ENCODE results near the gene MAPRE2. TPM values are rescaled to one million over a fixed set of nuclear protein-coding genes. Genes with fewer than 3 reads are reported as not detected.

MAPRE2 gene
- total and polyA plus RNA-seq, 2 experiments from 2014 or later, result 11.2 to 16.1 TPM

DNA sequence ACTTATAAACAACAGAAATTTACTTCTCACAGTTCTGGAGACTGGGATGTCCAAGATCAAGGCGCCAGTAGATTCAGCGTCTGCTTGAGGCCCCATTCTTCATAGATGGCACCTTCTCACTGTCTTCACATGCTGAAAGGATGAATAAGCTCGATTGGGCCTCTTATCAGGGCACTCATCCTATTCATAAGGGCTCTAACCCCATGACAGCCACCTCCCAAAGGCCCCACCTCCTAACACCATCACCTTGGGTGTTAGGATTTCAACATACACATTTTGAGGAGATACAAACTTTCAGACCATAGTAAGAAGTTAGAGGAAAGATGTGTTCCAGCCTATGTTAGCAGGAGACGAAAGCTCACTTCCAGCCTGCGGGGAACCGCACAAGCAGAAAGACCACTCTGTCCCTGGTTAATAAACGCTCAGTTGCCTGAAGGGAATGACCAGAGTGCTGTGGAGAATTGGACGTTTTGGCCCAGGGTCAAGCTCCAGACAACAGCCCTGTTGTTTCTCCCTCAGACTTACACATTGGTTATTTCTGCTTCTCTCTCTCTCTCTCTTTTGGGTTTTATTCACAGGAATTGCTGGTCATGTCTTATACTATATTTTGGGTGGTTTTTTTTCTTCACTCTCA, 90.3 kb downstream of the MAPRE2 start:
- in situ Hi-C loops (cut with MboI), result no loop called here
- H3K36me3 ChIP-seq (ENCODE audit: low read depth), result no peaks in the 10 kb centered on the region
- no peaks in the 10 kb centered on the region for H3K27me3 ChIP-seq (replicated peaks; ENCODE audit: insufficient read depth)
- no peaks in the 10 kb centered on the region for H3F3A ChIP-seq (ENCODE audit: insufficient read depth)
- WGBS, 2 experiments (ENCODE audit: low coverage in 1 of 2, low lambda C conversion rate in 2 of 2, missing lambda C conversion rate in 2 of 2), result 93 to 98% methylated on average over 8 of the region's 8 CpGs
- H3K4me2 ChIP-seq (ENCODE audit: unreplicated experiment), result no peak overlapping the region
- H3K9me3 ChIP-seq (ENCODE audit: low read depth), result no peaks in the 10 kb centered on the region
- H3K9me2 ChIP-seq (ENCODE audit: insufficient read depth), result no peaks in the 10 kb centered on the region
- H3K9ac ChIP-seq, result no peak overlapping the region
- no peak overlapping the region for H3K27ac ChIP-seq
- H4K20me1 ChIP-seq (ENCODE audit: insufficient read depth), result no peaks in the 10 kb centered on the region
- H3K79me2 ChIP-seq (ENCODE audit: insufficient read depth), result no peaks in the 10 kb centered on the region
- no peak for TF ChIP-seq EZH2 (IDR thresholded peaks at IDR 0.05; ENCODE audit: insufficient read depth, poor library complexity, severe bottlenecking)
- TF ChIP-seq EZH2phosphoT487 (IDR thresholded peaks at IDR 0.05; ENCODE audit: insufficient read depth, low read depth), result no peak
- no peaks in the 10 kb centered on the region for H3K4me1 ChIP-seq (ENCODE audit: insufficient read depth)
- H3K4me3 ChIP-seq, result no peak overlapping the region
- no peak overlapping the region for H2AFZ ChIP-seq
- DNase-seq, result no peak

GRCh38 chr18:35132021-35132902, 91.0 kb downstream of the MAPRE2 start:
- H2AFZ ChIP-seq, result no peak overlapping the region
- no peaks in the 10 kb centered on the region for H4K20me1 ChIP-seq (ENCODE audit: insufficient read depth)
- TF ChIP-seq EZH2phosphoT487 (IDR thresholded peaks at IDR 0.05; ENCODE audit: insufficient read depth, low read depth) (no peak), EZH2 (IDR thresholded peaks at IDR 0.05; ENCODE audit: insufficient read depth, poor library complexity, severe bottlenecking) (no peak)
- no peaks in the 10 kb centered on the region for H3K36me3 ChIP-seq (ENCODE audit: low read depth)
- H3K27me3 ChIP-seq (replicated peaks; ENCODE audit: insufficient read depth), result no peaks in the 10 kb centered on the region
- DNase-seq, result no peak
- no peaks in the 10 kb centered on the region for H3F3A ChIP-seq (ENCODE audit: insufficient read depth)
- H3K9me3 ChIP-seq (ENCODE audit: low read depth), result no peaks in the 10 kb centered on the region
- H3K4me3 ChIP-seq, result no peak overlapping the region
- H3K9ac ChIP-seq, result no peak overlapping the region
- no peaks in the 10 kb centered on the region for H3K4me1 ChIP-seq (ENCODE audit: insufficient read depth)
- no peaks in the 10 kb centered on the region for H3K9me2 ChIP-seq (ENCODE audit: insufficient read depth)
- H3K4me2 ChIP-seq (ENCODE audit: unreplicated experiment), result no peak overlapping the region
- H3K27ac ChIP-seq, result no peak overlapping the region
- WGBS, 2 experiments (ENCODE audit: low coverage in 1 of 2, low lambda C conversion rate in 2 of 2, missing lambda C conversion rate in 2 of 2), result 80 to 81% methylated on average over 10 of the region's 10 CpGs
- in situ Hi-C loops (cut with MboI), result no loop called here
- no peaks in the 10 kb centered on the region for H3K79me2 ChIP-seq (ENCODE audit: insufficient read depth)

DNA sequence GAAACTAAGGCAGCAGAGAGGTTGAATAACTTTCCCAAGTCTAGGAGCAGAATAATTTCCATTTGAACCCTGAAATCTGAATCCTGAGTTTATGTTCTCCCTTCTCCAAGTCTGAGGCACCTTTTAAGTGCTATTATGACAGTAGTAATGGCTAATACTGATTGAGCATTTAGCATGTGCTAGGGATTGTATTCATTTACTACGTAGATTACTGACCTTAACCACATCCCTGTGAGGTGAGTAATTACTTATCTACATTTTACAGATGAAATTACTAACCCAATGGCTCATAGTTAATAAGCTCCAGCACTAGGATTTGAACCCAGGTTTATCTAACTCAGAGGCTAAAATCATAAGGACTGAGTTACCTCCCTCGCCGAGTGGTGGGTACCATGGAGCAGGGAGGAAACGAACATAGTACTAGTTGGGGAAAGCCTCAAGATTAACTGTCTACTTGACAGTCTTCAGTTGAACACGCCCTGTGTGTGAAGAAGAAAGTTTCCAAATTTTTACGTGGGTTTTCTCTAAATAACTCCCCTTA, 93.0 kb downstream of the MAPRE2 start:
- H2AFZ ChIP-seq, result no peak overlapping the region
- H3K4me2 ChIP-seq (ENCODE audit: unreplicated experiment), result no peak overlapping the region
- TF ChIP-seq EZH2phosphoT487 (IDR thresholded peaks at IDR 0.05; ENCODE audit: insufficient read depth, low read depth) (no peak), EZH2 (IDR thresholded peaks at IDR 0.05; ENCODE audit: insufficient read depth, poor library complexity, severe bottlenecking) (no peak)
- no peaks in the 10 kb centered on the region for H3K79me2 ChIP-seq (ENCODE audit: insufficient read depth)
- no peak overlapping the region for H3K9ac ChIP-seq
- in situ Hi-C loops (cut with MboI), result no loop called here
- H3K4me3 ChIP-seq, result no peak overlapping the region
- H3K36me3 ChIP-seq (ENCODE audit: low read depth), result no peaks in the 10 kb centered on the region
- H3F3A ChIP-seq (ENCODE audit: insufficient read depth), result no peaks in the 10 kb centered on the region
- no peaks in the 10 kb centered on the region for H3K9me3 ChIP-seq (ENCODE audit: low read depth)
- H4K20me1 ChIP-seq (ENCODE audit: insufficient read depth), result no peaks in the 10 kb centered on the region
- no peak overlapping the region for H3K27ac ChIP-seq
- no peaks in the 10 kb centered on the region for H3K9me2 ChIP-seq (ENCODE audit: insufficient read depth)
- no peaks in the 10 kb centered on the region for H3K4me1 ChIP-seq (ENCODE audit: insufficient read depth)
- 90 to 91% methylated on average over 6 of the region's 6 CpGs for WGBS, 2 experiments (ENCODE audit: low coverage in 1 of 2, low lambda C conversion rate in 2 of 2, missing lambda C conversion rate in 2 of 2)
- no peak for DNase-seq
- no peaks in the 10 kb centered on the region for H3K27me3 ChIP-seq (replicated peaks; ENCODE audit: insufficient read depth)

DNA sequence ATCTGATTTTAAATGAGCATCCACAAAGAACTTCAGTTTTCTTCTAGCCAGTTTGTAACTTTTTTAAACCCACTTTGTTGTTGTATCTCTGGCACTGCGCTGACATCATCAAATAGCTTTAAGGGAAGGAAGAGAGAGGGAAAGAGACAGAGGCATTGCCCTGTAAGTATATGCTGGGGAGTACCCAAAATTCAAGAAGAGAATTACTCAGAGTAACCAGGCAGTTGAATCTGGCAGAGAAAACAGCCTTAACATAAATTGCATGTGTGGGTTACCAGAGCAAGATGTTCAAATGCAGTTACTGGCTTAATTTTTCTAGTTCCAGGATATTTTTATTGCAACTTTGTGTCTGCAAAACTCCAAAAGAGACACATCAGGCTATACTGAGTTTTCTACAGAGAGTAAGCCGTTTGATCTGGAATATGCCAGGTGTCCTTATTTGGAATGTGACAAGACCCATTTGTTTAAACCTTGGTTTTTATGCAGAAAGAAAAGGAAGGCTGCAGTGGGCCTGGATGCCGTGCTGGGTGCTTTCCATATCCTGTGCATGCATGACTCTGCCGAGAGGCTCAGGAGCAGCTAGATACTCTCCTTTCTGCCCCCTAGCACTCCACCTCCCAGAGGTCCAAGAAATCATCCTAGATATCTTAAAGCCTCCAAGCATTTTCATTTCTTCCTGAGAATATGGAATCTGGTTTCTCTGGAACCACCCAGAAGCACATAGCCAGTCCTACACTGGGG, 93.7 kb downstream of the MAPRE2 start:
- H3K36me3 ChIP-seq (ENCODE audit: low read depth), result no peaks in the 10 kb centered on the region
- no peaks in the 10 kb centered on the region for H3K4me1 ChIP-seq (ENCODE audit: insufficient read depth)
- H3K9me3 ChIP-seq (ENCODE audit: low read depth), result no peaks in the 10 kb centered on the region
- no peak overlapping the region for H2AFZ ChIP-seq
- in situ Hi-C loops (cut with MboI), result no loop called here
- no peak overlapping the region for H3K4me3 ChIP-seq
- H3K27me3 ChIP-seq (replicated peaks; ENCODE audit: insufficient read depth), result no peaks in the 10 kb centered on the region
- no peaks in the 10 kb centered on the region for H3F3A ChIP-seq (ENCODE audit: insufficient read depth)
- H3K4me2 ChIP-seq (ENCODE audit: unreplicated experiment), result no peak overlapping the region
- H3K79me2 ChIP-seq (ENCODE audit: insufficient read depth), result no peaks in the 10 kb centered on the region
- no peak overlapping the region for H3K27ac ChIP-seq
- H3K9ac ChIP-seq, result no peak overlapping the region
- H4K20me1 ChIP-seq (ENCODE audit: insufficient read depth), result no peaks in the 10 kb centered on the region
- no peak for DNase-seq
- WGBS, 2 experiments (ENCODE audit: low coverage in 1 of 2, low lambda C conversion rate in 2 of 2, missing lambda C conversion rate in 2 of 2), result 95% methylated on average over 4 of the region's 4 CpGs
- H3K9me2 ChIP-seq (ENCODE audit: insufficient read depth), result no peaks in the 10 kb centered on the region
- TF ChIP-seq EZH2phosphoT487 (IDR thresholded peaks at IDR 0.05; ENCODE audit: insufficient read depth, low read depth), result no peak
- no peak for TF ChIP-seq EZH2 (IDR thresholded peaks at IDR 0.05; ENCODE audit: insufficient read depth, poor library complexity, severe bottlenecking)
